ENCODE results near the gene KREMEN2. TPM values are rescaled to one million over a fixed set of nuclear protein-coding genes. Genes with fewer than 3 reads are reported as not detected.

Gene KREMEN2
- total RNA-seq, 1 experiment from 2014 or later = 7.5 TPM

GRCh38 chr16:3004781-3005284, 40.8 kb downstream of the KREMEN2 start:
- peaks cover 47% of the 10 kb centered on the region for H3K4me1 Mint-ChIP-seq
- no peaks in the 10 kb centered on the region for H3K9me3 Mint-ChIP-seq
- no peaks in the 10 kb centered on the region for H3K36me3 Mint-ChIP-seq
- POLR2A ChIA-PET = interaction anchor here (0.7 to 13.9 kb wide), 3 partner anchors 15 to 26 kb away, joined by 4 to 502 read pairs (median 5); partner anchors contain the start of genes CLDN6, HCFC1R1, THOC6 and TNFRSF12A
- DNase-seq (ENCODE audit: low spot score) (peak; percentile 64), ATAC-seq (no peak)
- TF ChIP-seq IRF2 (CRISPR knock-in tag; IDR thresholded peaks at IDR 0.05; ENCODE audit: borderline replicate concordance, low read depth) (no peak), JUN (CRISPR knock-in tag; IDR thresholded peaks at IDR 0.05) (no peak), MLX (CRISPR knock-in tag; IDR thresholded peaks at IDR 0.05) (no peak), ARID4B (CRISPR knock-in tag; IDR thresholded peaks at IDR 0.05; ENCODE audit: borderline replicate concordance) (peak; percentile 56; the same call in 1 of the 2 replicates), USF2 (CRISPR knock-in tag; IDR thresholded peaks at IDR 0.05) (peak; percentile 63), USF1 (CRISPR knock-in tag; IDR thresholded peaks at IDR 0.05) (peak; percentile 70)
- H3K4me3 Mint-ChIP-seq = peak overlapping the region; percentile 82
- no peaks in the 10 kb centered on the region for H3K27me3 Mint-ChIP-seq (ENCODE audit: low read depth)
- CTCF ChIA-PET = interaction anchor here (0.6 to 13.4 kb wide), 9 partner anchors 9 to 99 kb away, joined by 3 to 360 read pairs (median 4); partner anchors contain the start of genes CLDN6, HCFC1R1, KREMEN2 and THOC6
- H3K27ac Mint-ChIP-seq = peak overlapping the region; percentile 93

- ChIA-PET CTCF (interaction anchor here (0.9 to 13.4 kb wide), 12 partner anchors 14 to 143 kb away, joined by 3 to 360 read pairs (median 4); partner anchors contain the start of genes CLDN6, HCFC1R1, KREMEN2 and PAQR4), POLR2A (interaction anchor here (0.7 to 13.9 kb wide), 12 partner anchors 9 to 92 kb away, joined by 3 to 502 read pairs (median 3); partner anchors contain the start of genes CLDN6, HCFC1R1, KREMEN2 and PKMYT1)
- H3K27ac Mint-ChIP-seq = peak overlapping the region; percentile 100
- DNase-seq (ENCODE audit: low spot score) (no peak), ATAC-seq (no peak)
- no peaks in the 10 kb centered on the region for H3K36me3 Mint-ChIP-seq
- peaks cover 55% of the 10 kb centered on the region for H3K4me1 Mint-ChIP-seq
- no peaks in the 10 kb centered on the region for H3K9me3 Mint-ChIP-seq
- no peaks in the 10 kb centered on the region for H3K27me3 Mint-ChIP-seq (ENCODE audit: low read depth)
- peak overlapping the region; percentile 74 for H3K4me3 Mint-ChIP-seq
- TF ChIP-seq USF1 (CRISPR knock-in tag; IDR thresholded peaks at IDR 0.05) (0 out of 2 replicates have a peak, but pooled peaks have one; percentile 23), CREB1 (CRISPR knock-in tag; IDR thresholded peaks at IDR 0.05) (no peak), ZNF423 (CRISPR knock-in tag; IDR thresholded peaks at IDR 0.05) (0 out of 2 replicates have a peak, but pooled peaks have one; percentile 39), FOXP4 (CRISPR knock-in tag; IDR thresholded peaks at IDR 0.05) (peak; percentile 21; the same call in 1 of the 2 replicates)
These were observed 43.2 kb downstream of the KREMEN2 start for GRCh38 chr16:3007059-3007956.
